ENCODE results near the gene TOB1.
A peak's percentile ranks its signal among the peaks of the same experiment; 100 is the strongest.

The TOB1 gene

DNA sequence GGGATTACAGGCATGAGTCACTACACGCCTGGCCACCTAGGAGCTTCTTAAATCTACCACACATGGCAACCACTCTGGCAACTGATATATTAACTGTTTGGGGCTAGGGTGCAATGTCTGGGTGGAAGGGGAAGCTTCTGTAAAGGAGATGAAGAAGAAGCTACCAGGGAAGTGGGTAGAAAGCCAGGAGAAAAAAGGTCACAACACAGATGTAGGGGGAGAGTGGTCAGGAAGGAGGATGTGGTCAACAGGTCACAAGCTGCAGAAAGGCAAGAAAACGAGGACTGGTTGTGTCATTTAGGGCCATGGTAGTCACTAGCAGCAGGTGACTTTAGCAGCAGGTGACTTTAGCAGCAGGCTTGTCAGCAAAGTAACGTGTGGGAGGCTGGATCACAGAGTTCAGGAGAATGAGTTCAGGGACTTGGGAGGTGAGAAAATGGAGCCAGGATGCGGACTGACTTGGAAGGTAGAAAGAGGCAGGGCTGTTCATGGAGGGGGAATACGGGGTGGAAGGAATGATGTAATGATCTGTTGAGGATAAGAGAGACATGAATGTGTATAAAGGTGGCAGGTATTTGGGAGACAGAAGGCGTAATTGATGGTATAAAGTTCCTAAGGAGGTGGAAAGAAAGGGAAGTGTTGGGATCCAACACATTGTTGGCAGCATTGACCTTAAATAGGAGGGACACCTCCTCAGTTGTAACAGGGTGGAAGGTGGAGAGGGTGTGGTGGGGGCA is 47.1 kb downstream of the TOB1 start:
- no peak overlapping the region for H3K4me3 ChIP-seq (ENCODE audit: low read depth, low read length)
- no peak for DNase-seq (ENCODE audit: low read depth)
- TF ChIP-seq, protein P1, sequence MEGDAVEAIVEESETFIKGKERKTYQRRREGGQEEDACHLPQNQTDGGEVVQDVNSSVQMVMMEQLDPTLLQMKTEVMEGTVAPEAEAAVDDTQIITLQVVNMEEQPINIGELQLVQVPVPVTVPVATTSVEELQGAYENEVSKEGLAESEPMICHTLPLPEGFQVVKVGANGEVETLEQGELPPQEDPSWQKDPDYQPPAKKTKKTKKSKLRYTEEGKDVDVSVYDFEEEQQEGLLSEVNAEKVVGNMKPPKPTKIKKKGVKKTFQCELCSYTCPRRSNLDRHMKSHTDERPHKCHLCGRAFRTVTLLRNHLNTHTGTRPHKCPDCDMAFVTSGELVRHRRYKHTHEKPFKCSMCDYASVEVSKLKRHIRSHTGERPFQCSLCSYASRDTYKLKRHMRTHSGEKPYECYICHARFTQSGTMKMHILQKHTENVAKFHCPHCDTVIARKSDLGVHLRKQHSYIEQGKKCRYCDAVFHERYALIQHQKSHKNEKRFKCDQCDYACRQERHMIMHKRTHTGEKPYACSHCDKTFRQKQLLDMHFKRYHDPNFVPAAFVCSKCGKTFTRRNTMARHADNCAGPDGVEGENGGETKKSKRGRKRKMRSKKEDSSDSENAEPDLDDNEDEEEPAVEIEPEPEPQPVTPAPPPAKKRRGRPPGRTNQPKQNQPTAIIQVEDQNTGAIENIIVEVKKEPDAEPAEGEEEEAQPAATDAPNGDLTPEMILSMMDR (conservative IDR thresholded peaks at IDR 0.05; ENCODE audit: low read depth, low read length): no peak

DNA sequence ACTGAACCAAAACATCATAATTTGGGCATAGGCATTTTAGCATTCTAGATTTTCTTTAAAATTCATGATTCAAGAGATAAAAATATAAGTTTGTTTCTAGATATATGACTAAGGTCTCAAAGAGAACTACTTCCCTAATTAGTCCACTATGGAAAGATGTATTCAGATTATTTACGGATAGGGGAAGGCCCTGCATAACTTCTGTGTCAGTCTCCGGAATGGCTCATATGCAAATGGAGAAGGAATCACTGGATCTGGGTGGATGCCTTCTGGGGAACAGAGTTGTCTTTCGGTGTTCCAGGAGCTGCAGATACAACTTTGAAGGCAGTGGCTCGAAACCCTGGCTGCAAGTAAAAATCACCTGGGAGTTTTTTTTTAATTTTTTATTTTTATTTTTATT is 47.9 kb downstream of the TOB1 start:
- no peak for DNase-seq (ENCODE audit: low read depth)
- TF ChIP-seq, protein P1 (conservative IDR thresholded peaks at IDR 0.05; ENCODE audit: low read depth, low read length): no peak
- no peak overlapping the region for H3K4me3 ChIP-seq (ENCODE audit: low read depth, low read length)

GRCh38 chr17:50817838-50818237 is 48.3 kb downstream of the TOB1 start:
- no peak overlapping the region for H3K4me3 ChIP-seq (ENCODE audit: low read depth, low read length)
- TF ChIP-seq, protein P1 (conservative IDR thresholded peaks at IDR 0.05; ENCODE audit: low read depth, low read length): no peak
- peak; percentile 45 for DNase-seq (ENCODE audit: low read depth)

GRCh38 chr17:50816771-50817751 is 49.1 kb downstream of the TOB1 start:
- TF ChIP-seq, protein P1 (conservative IDR thresholded peaks at IDR 0.05; ENCODE audit: low read depth, low read length): peak; percentile 77
- H3K4me3 ChIP-seq (ENCODE audit: low read depth, low read length): no peak overlapping the region
- peak; percentile 43 for DNase-seq (ENCODE audit: low read depth)

DNA sequence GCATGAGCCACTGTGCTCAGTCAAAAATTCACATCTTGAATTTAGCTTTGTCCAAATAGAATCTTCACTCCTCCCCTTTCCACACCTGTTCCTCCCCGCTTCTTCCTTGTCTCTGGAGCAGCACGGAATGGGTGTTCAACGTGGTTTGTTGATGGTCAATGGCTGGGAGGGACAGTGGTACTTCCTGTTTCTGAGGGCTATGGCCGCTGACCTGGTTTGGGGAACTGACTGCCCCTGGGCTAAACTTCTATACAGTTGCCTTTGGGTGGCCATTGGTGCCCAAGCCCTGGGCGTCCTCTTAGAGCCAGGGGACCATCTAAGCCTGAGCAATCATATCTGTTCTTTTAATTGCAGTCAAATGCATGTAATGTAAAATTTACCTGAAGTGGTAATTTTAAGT is 49.9 kb downstream of the TOB1 start:
- no peak for DNase-seq (ENCODE audit: low read depth)
- no peak overlapping the region for H3K4me3 ChIP-seq (ENCODE audit: low read depth, low read length)
- TF ChIP-seq, protein P1 (conservative IDR thresholded peaks at IDR 0.05; ENCODE audit: low read depth, low read length): no peak

DNA sequence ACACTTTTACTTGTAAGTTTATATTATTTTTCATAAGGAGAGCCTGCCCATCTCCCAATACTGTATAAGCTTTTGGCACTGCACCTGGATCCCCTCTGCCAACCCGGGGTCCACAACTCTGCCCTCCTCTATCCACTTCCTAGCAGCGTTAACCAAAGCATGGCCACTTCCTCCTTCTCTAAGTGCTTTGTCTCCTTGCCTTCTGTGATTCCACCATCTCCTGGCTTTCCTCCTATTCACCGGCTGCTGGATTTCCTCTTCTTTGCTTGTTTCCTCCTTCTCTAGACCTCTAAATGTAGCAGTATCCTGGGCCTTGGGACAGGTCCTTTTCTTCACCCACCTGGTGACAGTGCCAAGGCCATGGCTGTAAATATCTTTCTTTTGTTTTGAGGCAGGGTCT is 50.8 kb downstream of the TOB1 start:
- TF ChIP-seq, protein P1 (conservative IDR thresholded peaks at IDR 0.05; ENCODE audit: low read depth, low read length): no peak
- no peak for DNase-seq (ENCODE audit: low read depth)
- no peak overlapping the region for H3K4me3 ChIP-seq (ENCODE audit: low read depth, low read length)
